ENCODE data around the gene GRK6. TPM values are rescaled to one million over a fixed set of nuclear protein-coding genes. Genes with fewer than 3 reads are reported as not detected.

Gene GRK6
- total and polyA plus RNA-seq, 9 of the 15 experiments (the other 6 are each of a cell fraction or from before 2014, with no cell fraction given) = 0.63 to 122 (median 44.5) TPM

DNA sequence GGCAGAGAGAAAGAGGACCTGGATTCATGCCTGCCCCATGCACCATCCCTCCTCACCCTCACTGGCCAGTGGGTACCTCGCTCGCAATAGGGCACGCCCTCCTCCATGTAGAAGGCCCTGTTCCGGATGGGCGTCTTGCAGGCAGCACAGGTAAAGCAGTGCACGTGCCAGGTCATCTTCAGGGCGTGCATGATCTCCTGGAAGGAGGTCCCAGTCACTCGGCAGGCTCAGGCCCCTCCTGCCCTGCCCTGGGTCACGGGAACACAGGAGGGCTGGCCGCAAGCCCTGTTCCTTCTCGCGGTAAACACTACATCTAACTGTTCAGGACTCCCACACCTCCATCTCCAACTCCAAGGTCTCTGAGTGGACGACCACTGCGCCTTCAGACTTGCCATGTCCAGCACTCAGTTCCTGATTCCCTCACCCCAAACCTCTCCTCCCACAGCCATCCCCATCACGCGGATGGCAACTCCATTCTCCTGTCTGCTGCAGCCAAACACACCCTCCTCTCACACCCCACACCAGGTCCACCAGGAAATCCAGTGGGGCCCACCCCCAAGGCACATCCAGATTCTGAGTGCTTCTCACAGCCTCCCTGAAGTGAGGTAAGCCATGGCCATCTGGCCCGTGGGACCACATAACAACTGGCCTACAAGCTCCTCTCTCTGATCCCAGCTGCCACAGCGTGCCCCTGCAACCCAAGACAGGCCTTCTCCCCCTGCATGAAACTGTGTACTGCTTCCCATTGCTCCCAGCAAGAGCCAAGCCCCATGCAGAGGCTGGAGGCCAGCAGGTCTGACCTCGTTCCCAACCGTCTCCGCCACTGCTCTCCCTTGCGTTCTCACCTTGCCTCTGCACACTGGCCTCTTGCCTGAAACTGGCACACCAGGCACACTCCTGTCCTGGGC lies 57.8 kb downstream of the GRK6 start (continued):
- TF ChIP-seq, protein P1, sequence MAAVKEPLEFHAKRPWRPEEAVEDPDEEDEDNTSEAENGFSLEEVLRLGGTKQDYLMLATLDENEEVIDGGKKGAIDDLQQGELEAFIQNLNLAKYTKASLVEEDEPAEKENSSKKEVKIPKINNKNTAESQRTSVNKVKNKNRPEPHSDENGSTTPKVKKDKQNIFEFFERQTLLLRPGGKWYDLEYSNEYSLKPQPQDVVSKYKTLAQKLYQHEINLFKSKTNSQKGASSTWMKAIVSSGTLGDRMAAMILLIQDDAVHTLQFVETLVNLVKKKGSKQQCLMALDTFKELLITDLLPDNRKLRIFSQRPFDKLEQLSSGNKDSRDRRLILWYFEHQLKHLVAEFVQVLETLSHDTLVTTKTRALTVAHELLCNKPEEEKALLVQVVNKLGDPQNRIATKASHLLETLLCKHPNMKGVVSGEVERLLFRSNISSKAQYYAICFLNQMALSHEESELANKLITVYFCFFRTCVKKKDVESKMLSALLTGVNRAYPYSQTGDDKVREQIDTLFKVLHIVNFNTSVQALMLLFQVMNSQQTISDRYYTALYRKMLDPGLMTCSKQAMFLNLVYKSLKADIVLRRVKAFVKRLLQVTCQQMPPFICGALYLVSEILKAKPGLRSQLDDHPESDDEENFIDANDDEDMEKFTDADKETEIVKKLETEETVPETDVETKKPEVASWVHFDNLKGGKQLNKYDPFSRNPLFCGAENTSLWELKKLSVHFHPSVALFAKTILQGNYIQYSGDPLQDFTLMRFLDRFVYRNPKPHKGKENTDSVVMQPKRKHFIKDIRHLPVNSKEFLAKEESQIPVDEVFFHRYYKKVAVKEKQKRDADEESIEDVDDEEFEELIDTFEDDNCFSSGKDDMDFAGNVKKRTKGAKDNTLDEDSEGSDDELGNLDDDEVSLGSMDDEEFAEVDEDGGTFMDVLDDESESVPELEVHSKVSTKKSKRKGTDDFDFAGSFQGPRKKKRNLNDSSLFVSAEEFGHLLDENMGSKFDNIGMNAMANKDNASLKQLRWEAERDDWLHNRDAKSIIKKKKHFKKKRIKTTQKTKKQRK (IDR thresholded peaks at IDR 0.05; ENCODE audit: borderline replicate concordance, low read depth, low read length) = no peak
- TF ChIP-seq ZNF766 (CRISPR knock-in tag; conservative IDR thresholded peaks at IDR 0.05) (no peak), DMBX1 (CRISPR knock-in tag; IDR thresholded peaks at IDR 0.05; ENCODE audit: borderline replicate concordance) (no peak), POLR2AphosphoS5 (IDR thresholded peaks at IDR 0.05; ENCODE audit: control insufficient read depth, insufficient read depth, low read depth, low read length) (peak; percentile 46; the same call in 1 of the 2 replicates), POLR2B (IDR thresholded peaks at IDR 0.05; ENCODE audit: low read depth, partially characterized antibody) (peak; percentile 53), HDGF (IDR thresholded peaks at IDR 0.05) (no peak), KLF6 (CRISPR knock-in tag; IDR thresholded peaks at IDR 0.05; ENCODE audit: borderline replicate concordance) (no peak), ZBTB34 (CRISPR knock-in tag; IDR thresholded peaks at IDR 0.05) (no peak), PYGO2 (tag; IDR thresholded peaks at IDR 0.05) (no peak), ZNF175 (CRISPR knock-in tag; IDR thresholded peaks at IDR 0.05; ENCODE audit: low read depth) (no peak), ZC3H8 (IDR thresholded peaks at IDR 0.05) (no peak), RBFOX2 (IDR thresholded peaks at IDR 0.05; ENCODE audit: low read depth, low read length) (peak; percentile 48), RHOXF2B (CRISPR knock-in tag; conservative IDR thresholded peaks at IDR 0.05) (no peak), PML (IDR thresholded peaks at IDR 0.05; ENCODE audit: low read length) (peak; percentile 21; the same call in 1 of the 2 replicates), POLR2A (conservative IDR thresholded peaks at IDR 0.05) (peak; percentile 64), ZNF224 (CRISPR knock-in tag; IDR thresholded peaks at IDR 0.05) (no peak), CHCHD3 (CRISPR knock-in tag; IDR thresholded peaks at IDR 0.05) (no peak), ZNF76 (CRISPR knock-in tag; IDR thresholded peaks at IDR 0.05; ENCODE audit: borderline replicate concordance) (no peak), SP2 (IDR thresholded peaks at IDR 0.05; ENCODE audit: extremely low read depth, low read depth, low read length, poor library complexity, severe bottlenecking) (no peak), SUPT5H (IDR thresholded peaks at IDR 0.05) (peak; percentile 75), PCBP2 (IDR thresholded peaks at IDR 0.05; ENCODE audit: low read depth, low read length, poor library complexity, severe bottlenecking) (no peak), BCL6 (CRISPR knock-in tag; IDR thresholded peaks at IDR 0.05) (no peak), ZNF583 (CRISPR knock-in tag; IDR thresholded peaks at IDR 0.05) (no peak)
- TF ChIP-seq, protein P2, sequence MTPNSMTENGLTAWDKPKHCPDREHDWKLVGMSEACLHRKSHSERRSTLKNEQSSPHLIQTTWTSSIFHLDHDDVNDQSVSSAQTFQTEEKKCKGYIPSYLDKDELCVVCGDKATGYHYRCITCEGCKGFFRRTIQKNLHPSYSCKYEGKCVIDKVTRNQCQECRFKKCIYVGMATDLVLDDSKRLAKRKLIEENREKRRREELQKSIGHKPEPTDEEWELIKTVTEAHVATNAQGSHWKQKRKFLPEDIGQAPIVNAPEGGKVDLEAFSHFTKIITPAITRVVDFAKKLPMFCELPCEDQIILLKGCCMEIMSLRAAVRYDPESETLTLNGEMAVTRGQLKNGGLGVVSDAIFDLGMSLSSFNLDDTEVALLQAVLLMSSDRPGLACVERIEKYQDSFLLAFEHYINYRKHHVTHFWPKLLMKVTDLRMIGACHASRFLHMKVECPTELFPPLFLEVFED (CRISPR knock-in tag; conservative IDR thresholded peaks at IDR 0.05) = 0 out of 2 replicates have a peak, but pooled peaks have one; percentile 80

All from K562 (cell line).